ENCODE measurements around the gene DCAF10. TPM values are rescaled to one million over a fixed set of nuclear protein-coding genes. Genes with fewer than 3 reads are reported as not detected.

Gene DCAF10
- total and polyA plus RNA-seq, 2 of the 13 experiments (the other 11 are each of a cell fraction or from before 2014, with no cell fraction given) = 9.2 to 20.3 TPM

DNA sequence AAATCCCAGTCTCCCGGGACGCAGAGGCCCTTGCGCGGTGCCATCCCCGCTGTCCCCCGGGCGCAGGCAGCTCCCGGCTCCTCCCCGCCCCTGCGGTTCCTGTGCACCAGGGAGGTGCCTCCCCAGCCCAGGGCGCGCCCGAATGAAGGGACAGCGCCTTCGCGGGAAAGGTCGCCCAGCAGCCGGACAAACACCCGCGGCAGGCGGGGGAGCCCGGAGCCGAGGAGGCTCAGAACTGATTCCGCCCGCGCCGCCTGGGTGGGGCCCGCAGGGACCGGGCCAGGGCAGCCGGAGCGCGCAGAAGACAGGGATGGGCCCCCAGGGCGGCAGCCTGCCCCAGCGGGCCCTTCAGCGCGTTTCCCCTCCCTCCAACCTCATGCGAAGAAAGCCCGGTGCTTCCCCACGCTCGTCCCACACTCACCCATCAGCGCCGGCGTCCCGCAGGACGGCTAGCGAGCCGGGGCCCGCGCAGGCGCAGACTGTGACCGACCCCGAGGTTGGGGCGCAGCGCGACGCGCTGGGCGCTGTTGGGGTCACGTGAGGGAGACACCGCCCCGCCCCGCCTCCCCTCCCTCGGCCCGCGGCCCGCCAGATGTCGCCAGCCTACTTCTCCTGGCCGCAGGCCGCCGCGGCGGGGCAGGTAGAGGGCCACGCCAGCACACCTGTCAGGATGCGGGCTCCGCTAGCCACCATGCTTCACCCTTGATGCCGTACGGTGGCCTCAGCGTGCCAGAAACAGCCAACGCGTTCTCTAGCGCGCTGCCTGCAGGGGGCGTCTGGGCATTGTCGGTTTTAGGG, 103.2 kb downstream of the DCAF10 start, which contains the start of gene SLC25A51 (continued):
- TF ChIP-seq, protein P1, sequence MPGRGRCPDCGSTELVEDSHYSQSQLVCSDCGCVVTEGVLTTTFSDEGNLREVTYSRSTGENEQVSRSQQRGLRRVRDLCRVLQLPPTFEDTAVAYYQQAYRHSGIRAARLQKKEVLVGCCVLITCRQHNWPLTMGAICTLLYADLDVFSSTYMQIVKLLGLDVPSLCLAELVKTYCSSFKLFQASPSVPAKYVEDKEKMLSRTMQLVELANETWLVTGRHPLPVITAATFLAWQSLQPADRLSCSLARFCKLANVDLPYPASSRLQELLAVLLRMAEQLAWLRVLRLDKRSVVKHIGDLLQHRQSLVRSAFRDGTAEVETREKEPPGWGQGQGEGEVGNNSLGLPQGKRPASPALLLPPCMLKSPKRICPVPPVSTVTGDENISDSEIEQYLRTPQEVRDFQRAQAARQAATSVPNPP (CRISPR knock-in tag; IDR thresholded peaks at IDR 0.05) = peak; percentile 87
- TF ChIP-seq, protein P2, sequence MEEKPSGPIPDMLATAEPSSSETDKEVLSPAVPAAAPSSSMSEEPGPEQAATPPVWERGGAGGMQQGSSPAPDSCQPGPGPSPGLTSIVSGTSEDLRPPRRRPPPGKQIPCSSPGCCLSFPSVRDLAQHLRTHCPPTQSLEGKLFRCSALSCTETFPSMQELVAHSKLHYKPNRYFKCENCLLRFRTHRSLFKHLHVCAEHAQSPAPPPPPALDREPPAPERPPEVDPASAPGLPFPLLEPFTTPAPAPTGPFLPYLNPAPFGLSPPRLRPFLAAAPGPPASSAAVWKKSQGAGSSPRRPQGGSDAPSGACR (CRISPR knock-in tag; IDR thresholded peaks at IDR 0.05) = peak; percentile 78
- TF ChIP-seq ZNF3 (CRISPR knock-in tag; IDR thresholded peaks at IDR 0.05) = no peak
- TF ChIP-seq ZNF761 (CRISPR knock-in tag; conservative IDR thresholded peaks at IDR 0.05) = no peak
- no peak for TF ChIP-seq HHEX (CRISPR knock-in tag; IDR thresholded peaks at IDR 0.05)
- TF ChIP-seq, protein P3, sequence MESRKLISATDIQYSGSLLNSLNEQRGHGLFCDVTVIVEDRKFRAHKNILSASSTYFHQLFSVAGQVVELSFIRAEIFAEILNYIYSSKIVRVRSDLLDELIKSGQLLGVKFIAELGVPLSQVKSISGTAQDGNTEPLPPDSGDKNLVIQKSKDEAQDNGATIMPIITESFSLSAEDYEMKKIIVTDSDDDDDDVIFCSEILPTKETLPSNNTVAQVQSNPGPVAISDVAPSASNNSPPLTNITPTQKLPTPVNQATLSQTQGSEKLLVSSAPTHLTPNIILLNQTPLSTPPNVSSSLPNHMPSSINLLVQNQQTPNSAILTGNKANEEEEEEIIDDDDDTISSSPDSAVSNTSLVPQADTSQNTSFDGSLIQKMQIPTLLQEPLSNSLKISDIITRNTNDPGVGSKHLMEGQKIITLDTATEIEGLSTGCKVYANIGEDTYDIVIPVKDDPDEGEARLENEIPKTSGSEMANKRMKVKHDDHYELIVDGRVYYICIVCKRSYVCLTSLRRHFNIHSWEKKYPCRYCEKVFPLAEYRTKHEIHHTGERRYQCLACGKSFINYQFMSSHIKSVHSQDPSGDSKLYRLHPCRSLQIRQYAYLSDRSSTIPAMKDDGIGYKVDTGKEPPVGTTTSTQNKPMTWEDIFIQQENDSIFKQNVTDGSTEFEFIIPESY (CRISPR knock-in tag; IDR thresholded peaks at IDR 0.05) = peak; percentile 90
- TF ChIP-seq HOXA5 (CRISPR knock-in tag; IDR thresholded peaks at IDR 0.05) = 0 out of 2 replicates have a peak, but pooled peaks have one; percentile 59
- TF ChIP-seq ZNF468 (CRISPR knock-in tag; IDR thresholded peaks at IDR 0.05) = 0 out of 2 replicates have a peak, but pooled peaks have one; percentile 60
- TF ChIP-seq PHF8 (CRISPR knock-in tag; IDR thresholded peaks at IDR 0.05) = peak; percentile 85
- 0 out of 2 replicates have a peak, but pooled peaks have one; percentile 50 for TF ChIP-seq ZNF17 (CRISPR knock-in tag; IDR thresholded peaks at IDR 0.05)
- 0 out of 2 replicates have a peak, but pooled peaks have one; percentile 40 for TF ChIP-seq SSRP1 (CRISPR knock-in tag; IDR thresholded peaks at IDR 0.05)
- no peak; the same call in 1 of the 2 replicates for TF ChIP-seq ZNF703 (CRISPR knock-in tag; IDR thresholded peaks at IDR 0.05; ENCODE audit: borderline replicate concordance)
- TF ChIP-seq ZNF564 (CRISPR knock-in tag; IDR thresholded peaks at IDR 0.05) = peak; percentile 71; the same call in 1 of the 2 replicates
- TF ChIP-seq, protein P4, sequence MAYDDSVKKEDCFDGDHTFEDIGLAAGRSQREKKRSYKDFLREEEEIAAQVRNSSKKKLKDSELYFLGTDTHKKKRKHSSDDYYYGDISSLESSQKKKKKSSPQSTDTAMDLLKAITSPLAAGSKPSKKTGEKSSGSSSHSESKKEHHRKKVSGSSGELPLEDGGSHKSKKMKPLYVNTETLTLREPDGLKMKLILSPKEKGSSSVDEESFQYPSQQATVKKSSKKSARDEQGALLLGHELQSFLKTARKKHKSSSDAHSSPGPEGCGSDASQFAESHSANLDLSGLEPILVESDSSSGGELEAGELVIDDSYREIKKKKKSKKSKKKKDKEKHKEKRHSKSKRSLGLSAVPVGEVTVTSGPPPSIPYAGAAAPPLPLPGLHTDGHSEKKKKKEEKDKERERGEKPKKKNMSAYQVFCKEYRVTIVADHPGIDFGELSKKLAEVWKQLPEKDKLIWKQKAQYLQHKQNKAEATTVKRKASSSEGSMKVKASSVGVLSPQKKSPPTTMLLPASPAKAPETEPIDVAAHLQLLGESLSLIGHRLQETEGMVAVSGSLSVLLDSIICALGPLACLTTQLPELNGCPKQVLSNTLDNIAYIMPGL (CRISPR knock-in tag; IDR thresholded peaks at IDR 0.05; ENCODE audit: borderline replicate concordance in 1 of 2, low read depth in 1 of 2) = peak; percentile 99
- no peak; the same call in 1 of the 2 replicates for TF ChIP-seq ZNF510 (CRISPR knock-in tag; IDR thresholded peaks at IDR 0.05; ENCODE audit: low read depth)
- TF ChIP-seq ZNF773 (CRISPR knock-in tag; IDR thresholded peaks at IDR 0.05; ENCODE audit: borderline replicate concordance) = no peak; the same call in 1 of the 2 replicates
- TF ChIP-seq FOXO1 (CRISPR knock-in tag; IDR thresholded peaks at IDR 0.05) = peak; percentile 87
- TF ChIP-seq EZH2 (conservative IDR thresholded peaks at IDR 0.05; ENCODE audit: low read depth, low read length) = no peak
- TF ChIP-seq, protein P5, sequence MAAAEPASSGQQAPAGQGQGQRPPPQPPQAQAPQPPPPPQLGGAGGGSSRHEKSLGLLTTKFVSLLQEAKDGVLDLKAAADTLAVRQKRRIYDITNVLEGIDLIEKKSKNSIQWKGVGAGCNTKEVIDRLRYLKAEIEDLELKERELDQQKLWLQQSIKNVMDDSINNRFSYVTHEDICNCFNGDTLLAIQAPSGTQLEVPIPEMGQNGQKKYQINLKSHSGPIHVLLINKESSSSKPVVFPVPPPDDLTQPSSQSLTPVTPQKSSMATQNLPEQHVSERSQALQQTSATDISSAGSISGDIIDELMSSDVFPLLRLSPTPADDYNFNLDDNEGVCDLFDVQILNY (CRISPR knock-in tag; conservative IDR thresholded peaks at IDR 0.05) = 0 out of 2 replicates have a peak, but pooled peaks have one; percentile 43
- TF ChIP-seq FOXC1 (CRISPR knock-in tag; IDR thresholded peaks at IDR 0.05; ENCODE audit: borderline replicate concordance) = peak; percentile 97
- TF ChIP-seq CREB1 (IDR thresholded peaks at IDR 0.05) = peak; percentile 47; the same call in 1 of the 2 replicates
- no peak for TF ChIP-seq CREB1 (CRISPR knock-in tag; IDR thresholded peaks at IDR 0.05)

Data from HepG2 (cell line).